Dermis microvascular lymphatic vessel endothelial cell (primary cell): ENCODE data around the gene FNTB. TPM values are rescaled to one million over a fixed set of nuclear protein-coding genes. Genes with fewer than 3 reads are reported as not detected.
A peak's percentile ranks its signal among the peaks of the same experiment; 100 is the strongest.

Source experiments
- DNase-seq, 2 donors: peaks; one replicate each; pipeline versions ENCODE4 v3.0.0 to v3.0.0-alpha.2; 2010; ENCODE audit warnings: low read depth in 2 of 2
- total RNA-seq: library from RNA; depleted of rRNA; stranded (reverse); fragments of >200 nt; gene quantifications from 2 replicates; pipeline ENCODE4 v1.2.1, GENCODE V29; 2014

Gene FNTB, protein sequence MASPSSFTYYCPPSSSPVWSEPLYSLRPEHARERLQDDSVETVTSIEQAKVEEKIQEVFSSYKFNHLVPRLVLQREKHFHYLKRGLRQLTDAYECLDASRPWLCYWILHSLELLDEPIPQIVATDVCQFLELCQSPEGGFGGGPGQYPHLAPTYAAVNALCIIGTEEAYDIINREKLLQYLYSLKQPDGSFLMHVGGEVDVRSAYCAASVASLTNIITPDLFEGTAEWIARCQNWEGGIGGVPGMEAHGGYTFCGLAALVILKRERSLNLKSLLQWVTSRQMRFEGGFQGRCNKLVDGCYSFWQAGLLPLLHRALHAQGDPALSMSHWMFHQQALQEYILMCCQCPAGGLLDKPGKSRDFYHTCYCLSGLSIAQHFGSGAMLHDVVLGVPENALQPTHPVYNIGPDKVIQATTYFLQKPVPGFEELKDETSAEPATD
- total RNA-seq, result 6.8 and 10.1 TPM in 2 replicates

DNA sequence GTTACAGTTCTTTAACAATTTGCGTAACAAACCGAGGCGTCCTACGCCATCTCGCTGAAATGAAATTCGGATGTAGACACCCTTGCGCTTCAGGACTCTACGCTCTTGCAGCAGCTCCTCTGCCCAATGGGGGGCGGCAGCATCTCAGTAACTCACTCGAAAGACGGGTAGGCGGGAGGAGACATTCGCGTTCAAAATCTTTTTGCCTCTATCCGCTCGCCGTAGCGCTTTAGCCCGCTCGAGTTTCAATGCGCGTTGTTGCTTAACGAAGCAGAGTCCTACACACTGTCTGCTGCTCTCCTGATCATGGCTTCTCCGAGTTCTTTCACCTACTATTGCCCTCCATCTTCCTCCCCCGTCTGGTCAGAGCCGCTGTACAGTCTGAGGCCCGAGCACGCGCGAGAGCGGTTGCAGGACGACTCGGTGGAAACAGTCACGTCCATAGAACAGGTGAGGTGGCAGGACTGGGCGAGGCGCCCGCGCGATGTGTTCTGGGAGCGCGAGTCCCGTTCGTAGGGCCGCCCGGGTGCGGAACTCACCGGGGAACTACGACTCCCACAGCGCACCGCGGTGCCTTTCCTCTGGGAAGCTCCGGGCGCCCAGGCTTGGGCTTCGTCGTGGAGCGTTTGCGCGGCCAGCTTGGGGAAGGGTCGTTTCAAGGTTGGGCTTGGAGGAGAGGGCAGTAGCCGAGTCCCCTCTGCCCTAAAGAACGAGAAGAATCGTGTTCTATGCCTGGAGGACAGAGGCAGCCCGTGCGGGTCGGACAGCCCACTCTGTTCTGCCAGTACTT is at the start of gene FNTB:
FNTB (plus strand) TSS at position 248 of the 790 bp plus-strand sequence; CDS start at position 307, 59 bp downstream.
- peak; percentile 91 to 96 for DNase-seq

DNA sequence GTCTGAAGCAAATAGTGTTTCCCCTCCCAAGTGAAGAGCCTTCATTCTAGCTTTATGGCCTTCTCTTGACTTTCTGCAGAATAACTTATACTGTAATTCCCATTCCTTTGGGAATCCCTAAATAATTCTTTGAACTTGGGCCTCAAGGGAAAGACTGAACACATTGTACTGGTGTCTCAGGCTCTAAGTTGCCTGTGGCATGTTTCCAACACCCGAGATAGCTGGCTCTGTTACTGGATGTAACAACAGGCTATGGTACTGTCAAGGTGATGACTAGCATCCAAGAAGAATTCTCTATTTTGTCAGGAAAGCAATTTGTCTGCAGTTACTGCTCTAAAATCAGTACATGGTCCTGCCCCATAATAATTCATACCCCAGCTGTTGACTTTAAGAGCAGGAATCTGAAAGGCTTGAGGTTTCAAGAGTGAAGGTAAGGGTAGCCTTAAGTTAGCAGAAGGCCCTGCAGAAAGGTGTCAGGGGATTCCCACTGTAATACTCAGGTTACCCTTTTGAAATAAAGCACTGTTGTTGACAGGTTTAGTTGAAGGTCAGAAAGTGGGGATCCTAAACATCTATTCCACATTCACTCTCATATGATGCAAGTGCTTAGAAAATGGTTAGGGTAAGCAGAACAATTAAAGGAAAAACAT is 49.4 kb upstream of the FNTB start:
- no peak for DNase-seq

DNA sequence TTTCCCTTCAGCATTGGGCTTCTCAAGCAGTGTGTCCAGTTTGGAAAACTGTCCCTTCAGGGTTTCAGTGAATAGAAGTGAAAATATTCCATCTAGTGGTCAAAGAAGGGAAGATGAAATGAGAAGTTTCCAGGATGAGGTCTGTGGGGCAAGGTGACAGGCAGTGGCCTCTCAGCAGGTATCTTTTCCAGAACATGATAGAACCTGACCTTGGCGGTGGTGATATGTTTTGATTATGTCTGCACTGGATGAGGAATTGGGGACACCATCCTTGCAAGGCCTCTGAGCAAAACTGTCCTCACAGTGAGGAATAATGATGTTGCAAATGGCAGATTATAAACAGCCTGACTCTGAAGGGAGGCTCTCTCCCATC is 48.9 kb upstream of the FNTB start:
- DNase-seq, result peak in 1 of 2 donors; percentile 12

DNA sequence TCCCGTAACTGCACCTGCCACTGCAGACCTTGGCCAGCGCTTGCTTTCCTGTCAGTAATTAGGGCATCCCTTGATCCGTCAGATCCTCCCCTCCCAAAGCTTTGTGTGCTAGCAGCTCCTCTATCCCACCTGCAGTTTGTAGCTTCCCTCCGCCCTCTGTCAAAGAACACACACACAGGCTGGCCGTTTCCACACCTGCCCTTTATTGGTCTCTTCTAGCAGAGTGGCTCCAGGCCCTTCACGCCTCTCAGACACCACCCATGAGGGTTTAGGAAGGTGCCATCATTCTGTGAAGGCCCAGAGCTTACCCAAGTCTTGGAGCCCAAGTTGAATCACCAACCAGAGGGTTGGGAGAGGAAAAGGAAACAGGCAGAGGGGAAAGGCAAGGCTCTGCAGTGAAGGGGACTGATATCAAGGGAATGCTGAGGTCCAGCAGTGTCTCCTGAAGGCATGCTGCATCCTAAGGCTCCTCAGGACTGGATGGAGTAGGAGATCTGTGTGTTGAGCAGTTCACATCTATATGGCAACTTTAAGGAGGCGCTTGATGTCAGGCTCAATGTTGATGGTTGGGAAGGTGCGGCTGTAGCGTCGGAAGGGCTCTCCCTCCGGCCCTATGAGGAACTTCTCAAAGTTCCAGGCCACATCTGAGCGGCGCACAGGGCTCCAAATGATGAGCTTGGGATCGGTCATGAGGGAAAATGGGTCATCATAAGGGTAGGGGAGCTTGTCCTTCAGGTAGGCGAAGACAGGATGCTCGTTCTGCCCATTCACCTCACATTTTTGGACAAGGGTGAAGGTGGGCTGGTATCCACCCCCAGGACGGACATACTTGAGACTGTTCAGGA is 47.5 kb upstream of the FNTB start:
- DNase-seq, result no peak

DNA sequence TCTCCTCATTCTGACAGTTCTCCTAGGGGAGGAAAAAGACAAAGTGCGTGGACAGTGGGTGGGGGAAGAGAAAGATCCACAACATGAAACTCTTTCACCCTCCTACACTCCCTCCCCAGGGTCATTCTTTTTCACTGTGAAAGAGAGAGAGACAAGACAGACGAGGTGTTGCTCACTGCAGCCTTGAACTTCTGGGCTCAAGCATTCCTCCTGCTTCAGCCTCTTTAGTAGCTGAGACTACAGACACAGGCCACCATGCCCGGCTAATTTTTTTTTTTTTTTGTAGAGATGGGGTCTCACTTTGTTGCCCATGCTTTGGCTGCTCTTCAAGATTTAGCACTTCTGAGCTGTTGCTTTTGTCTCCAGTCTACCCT is 46.9 kb upstream of the FNTB start:
- DNase-seq, result no peak

DNA sequence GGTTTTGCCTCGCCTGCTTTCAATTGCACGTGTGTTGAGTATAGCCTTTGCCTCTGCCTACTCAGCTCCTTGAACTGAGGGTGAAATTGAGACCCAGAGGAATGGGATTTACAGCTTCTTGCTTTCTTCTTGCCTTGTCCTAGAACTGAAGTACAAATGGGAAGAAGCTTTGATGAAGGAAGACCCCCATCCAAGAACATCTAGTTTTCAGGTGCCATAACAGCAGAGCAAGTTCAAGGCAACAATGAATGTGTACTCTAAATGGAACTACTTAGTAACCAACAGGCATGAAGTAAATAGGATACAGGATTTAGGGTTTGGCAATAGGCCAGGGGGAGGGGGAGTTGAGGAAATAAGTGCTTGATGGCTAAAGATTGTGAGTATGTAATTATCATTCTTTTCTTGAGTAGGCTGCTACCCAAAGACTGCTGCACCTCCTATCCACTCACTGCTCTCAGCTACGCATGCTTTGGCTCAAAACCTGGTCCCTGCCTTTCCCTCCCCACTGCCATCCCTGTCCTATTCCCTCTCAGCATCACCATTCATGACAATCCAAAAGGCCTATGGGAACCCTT is 46.3 kb upstream of the FNTB start:
- DNase-seq, result no peak

DNA sequence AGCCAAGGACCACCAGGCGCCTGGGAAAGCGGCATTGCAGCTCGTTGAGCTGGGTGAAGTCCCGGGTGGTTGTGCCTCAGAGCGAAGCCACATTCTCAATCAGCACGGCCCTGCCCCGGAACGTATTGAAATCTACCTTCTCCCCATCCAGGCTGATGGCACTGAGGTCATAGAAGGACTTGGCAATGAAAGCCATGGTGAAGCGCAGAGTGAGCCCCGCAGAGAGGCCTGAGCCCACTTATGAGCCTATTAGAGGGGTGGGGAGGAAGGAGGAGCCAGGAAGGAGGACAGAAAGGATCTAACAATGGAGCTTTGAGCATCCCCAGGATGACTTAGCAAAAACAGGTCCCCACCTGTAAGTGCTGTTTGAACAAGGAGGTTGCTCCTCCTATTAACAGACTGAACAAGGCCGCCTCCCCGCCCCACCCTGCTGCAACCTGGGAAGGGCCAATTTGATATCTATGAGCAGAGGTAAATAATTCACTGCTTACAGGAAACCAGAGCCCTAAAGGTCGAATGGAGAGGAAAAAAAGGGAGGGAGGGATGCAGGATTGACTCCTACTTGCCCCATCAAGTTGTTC is 44.1 kb upstream of the FNTB start, which contains the start of gene GPX2:
GPX2 (minus strand) TSS at position 215 of the 581 bp plus-strand sequence; CDS start at position 196, 19 bp downstream.
- DNase-seq, result no peak

DNA sequence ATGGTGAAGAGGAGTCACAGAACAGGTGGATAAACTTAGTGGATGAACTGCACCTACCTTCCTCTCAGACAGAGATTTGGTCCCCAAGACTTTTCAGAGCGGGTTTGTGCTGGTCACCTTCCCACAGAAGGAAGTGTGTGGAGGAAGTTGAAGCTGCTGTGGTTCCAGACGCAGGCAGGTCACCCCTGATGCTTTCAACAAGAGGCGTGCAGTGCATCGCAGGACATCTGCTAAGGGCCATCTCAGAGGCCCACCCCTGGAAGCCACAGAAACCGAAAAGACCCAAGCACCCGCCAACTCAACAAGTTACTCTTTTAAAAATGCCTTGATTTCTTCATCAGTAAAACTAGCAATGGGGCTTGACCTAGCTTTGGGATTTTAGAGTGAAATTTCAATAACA is 43.1 kb upstream of the FNTB start:
- no peak for DNase-seq

DNA sequence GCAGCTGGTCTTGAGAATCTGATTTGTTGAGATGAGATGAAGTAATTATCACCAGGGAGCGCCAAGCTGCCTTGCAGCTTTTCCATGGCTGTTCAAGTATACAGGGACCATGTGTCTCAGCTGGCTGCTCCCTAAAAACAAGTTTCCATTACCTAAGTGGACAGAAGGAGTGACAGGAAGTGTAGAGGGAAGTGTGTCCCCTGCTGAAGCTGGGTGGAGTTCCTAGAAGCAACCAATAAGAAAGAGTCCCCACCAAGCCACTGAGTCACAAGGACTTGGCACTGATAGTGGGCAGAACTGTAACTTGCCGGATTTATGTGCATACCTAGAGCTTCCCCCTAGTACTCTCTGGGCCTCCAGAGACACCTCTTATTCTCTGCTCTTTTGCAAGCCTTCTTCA is 42.7 kb upstream of the FNTB start:
- DNase-seq, result no peak

DNA sequence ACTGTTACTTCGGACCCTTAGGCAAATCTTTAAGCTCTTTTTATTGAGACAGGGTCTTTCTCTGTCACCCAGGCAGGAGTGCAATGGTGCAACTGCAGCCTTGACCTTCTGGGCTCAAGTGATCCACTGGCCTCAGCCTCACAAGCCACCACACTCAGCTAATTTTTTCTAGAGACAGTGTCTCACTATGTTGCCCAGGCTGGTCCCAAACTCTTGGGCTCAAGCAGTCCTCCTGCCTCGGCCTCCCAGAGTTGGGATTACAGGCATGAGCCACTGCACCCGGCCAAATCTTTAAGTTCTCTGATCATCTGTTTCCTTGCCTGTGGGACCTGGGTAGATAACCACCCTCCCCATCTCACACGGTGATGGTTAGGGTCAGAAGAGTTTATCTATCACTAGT is 41.8 kb upstream of the FNTB start:
- DNase-seq, result no peak

DNA sequence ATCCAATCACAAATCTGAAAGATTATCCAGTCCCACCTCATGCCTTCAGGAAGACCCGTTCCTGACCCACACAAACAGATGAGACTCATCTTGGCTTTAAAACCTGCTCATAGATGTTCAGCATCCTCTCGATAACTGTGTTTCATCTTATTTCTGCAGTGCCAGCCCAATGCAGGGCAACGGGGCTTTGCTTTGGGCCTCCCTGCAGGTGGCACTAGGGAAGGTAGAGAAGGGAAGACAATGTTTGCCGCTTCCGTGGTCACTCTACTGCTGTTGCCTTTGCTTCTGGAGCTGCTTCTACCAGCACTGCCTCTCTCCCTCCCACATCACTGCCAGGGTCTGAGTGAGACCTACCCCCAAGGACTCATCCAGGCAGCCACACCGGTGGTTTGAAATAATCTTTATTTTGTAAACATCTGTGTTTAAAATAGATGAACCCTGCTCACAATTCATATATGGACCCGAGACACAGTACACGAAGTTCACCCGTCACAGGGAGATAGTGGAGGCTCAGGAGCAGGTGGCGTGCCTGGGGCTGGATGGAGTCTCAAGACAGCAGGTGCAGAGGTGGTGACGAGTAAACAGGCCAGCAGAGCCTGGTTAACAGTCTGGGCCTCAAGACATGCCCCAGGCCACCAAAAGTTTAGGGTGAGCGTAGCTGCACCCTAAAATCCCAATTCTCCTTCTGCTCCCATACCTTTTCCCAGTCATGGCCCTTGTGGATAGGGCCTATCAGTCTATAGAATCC is 41.1 kb upstream of the FNTB start:
- DNase-seq, result no peak

DNA sequence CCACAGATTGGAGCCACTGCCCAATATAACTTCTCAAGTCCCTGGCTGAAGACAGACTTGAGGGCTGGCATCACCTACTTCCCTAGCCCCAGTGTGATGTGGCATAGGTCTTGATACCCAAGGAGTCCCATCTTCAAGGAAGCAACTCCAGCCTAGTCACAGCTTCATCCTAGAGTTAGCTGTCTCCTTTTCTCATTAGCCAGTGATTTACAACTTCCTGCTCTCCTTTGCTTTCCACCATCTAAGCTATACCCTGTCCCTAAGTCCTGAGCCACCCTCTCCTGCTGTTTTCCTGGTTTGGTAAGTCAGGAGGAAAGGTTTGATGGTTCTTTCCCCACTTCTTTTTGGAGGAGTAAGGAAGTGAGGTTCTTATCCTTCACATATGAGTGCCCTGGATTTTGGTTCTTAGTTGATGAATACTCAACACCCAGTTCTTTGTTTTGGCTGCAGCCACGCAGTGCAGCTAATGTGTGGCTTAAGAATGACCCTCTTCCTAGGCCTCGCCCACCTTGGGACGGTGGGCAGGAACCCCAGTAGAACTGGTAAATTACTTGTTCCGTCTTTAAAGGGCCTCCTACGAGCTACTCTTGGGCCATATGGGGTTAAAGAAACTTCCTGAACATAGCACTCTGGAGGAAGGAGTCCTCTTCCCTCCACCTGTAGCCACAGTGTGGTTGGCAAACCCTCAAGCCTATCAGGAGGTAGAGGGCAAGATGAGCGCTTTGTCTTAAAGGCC is 40.2 kb upstream of the FNTB start:
- DNase-seq, result no peak

DNA sequence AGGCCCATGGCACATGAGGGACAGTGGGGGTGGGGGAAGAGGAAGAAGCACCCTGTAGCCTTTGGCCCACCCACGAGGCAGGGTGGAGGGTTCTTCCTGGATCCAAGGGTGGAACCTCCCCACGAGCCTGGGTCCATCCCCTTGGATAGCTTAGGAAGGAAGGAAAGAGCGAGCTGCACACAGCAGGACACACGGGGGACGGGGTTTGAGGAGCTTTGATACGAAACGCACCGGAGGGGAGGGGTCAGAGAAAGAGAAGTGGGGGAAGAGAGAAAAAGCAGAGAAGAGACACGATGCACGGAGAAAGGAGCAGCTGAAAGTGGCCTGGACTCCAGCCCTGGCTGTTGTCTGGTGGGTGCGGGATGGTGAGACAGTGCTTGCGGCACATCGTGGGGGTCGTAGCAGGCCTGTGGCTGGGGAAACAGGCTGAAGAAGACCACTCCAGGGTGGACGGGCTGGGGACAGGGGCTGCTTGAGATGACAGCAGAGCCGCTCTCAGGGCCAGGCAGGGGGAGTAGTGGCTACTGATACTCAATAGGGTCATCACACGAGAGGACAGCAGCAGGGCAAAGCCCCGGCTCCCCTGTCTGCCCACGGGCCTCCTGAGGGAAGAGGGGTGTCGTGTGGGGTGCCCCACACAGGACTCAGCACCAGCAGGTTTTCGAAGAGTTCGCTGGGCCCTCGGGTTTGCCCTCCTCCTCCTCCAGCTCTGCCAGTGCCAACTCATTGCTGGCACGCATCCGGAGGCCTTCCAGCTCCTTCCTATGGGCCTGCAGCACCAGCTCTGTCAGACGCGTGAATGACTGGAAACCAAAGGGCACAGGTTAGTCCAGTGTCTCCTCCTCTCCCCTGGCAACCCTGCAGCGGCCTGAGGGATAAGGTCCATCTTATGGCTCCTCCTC is 38.7 kb upstream of the FNTB start:
- DNase-seq, result no peak

DNA sequence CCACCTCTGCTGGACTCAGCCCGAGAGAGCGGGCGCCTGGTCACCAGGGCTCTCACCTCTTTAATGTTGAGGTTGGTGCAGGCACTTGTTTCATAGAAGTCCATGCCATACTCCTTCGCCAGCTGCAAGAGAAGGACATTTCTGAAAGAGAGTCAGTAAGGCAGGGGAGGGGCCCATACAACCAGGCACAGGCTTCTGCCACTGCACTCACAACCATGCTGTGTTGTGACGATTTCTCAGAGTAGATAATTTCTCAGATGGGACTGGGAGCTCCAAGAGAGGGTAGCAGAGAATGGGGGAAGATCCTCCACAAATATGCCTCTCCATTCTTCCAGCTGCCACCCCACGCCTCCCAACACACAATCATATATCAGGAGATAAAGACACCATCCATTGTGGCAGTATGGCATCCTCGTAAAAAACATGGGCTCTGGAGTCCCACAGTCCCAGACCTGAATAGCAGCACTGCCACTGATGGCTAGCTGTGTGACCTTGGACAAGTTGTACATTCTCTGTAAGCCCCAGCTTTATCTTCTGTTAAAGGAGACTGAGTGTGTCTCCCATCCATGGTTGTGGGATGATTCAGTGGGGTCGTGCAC is 38.0 kb upstream of the FNTB start:
- DNase-seq, result no peak

DNA sequence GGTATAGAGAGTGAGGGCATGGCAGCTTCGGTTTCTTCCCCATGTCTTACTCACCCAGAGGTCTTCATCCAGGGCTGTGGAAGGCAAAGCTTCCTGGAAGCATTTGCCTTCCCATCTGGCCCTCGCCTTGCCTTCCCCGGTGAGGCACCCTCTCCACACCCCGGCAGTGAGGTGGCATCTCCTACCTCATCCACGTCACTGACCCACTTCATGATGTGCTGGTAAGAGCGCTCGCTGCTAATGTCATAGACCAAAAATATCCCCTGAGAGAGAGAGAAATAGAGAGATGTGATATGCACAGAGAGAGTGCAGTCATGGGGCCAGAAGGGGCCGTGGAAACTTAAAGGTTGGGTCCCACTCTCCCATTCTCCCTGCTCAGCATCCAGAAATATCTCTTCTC is 35.8 kb upstream of the FNTB start:
- DNase-seq, result no peak

DNA sequence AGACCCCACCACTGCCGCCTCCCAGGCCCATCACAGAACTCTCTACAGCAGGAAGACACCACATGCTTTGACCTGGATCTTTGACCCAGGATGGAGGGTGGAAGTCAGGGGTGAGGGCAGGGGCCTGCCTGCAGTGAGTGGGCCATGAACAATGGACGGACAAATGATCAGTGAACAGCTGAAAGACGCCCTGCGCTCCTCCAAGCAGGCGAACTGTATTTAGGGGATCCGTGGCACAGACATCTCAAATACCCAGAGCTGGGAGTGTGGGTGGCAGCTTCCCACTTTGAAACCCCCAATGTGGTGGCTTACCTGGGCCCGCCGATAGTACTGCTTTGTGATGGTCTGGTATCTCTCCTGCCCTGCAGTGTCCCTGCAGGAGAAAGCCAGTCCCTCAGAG is 35.4 kb upstream of the FNTB start:
- DNase-seq, result no peak

DNA sequence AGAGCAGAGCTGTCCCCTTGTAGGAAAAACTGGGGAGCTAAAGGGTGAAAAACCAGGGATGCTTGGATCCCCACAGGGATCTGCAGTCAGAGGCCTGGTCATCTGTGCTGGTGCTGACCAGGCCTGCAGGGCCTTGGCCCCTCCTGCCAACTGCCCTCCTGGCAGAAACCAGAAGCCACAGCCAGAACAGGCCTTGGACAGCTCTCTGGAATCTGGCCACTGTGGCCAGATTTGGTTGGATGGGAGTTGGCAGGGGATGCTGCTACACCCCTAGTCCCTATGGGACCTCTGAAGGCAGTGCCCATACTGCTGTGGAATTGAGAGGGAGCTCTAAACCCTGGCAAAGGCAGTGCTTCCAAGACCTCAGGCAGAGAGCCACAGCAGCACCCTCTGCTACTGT is 35.0 kb upstream of the FNTB start:
- DNase-seq, result no peak
